WTC11 (cell line): ENCODE data around the gene ANKFN1. TPM values are rescaled to one million over a fixed set of nuclear protein-coding genes. Genes with fewer than 3 reads are reported as not detected.

Experiments used
- ATAC-seq: fragments of 200-7000 bp; cut with Tn5 transposase; 2 replicates; pipeline ENCODE4 v1.10.0; 2021; ENCODE audit warnings: mild to moderate bottlenecking, moderate library complexity
- CTCF ChIA-PET: fragments of 300-600 bp; sonication (Branson Sonifier 250); formaldehyde crosslinking; loops from one replicate; lab custom pipeline; 2021; ENCODE audit warnings: antibody characterized with exemption; lab: Charles Lee
- POLR2A ChIA-PET: fragments of 350-600 bp; sonication (Branson Sonifier 250); formaldehyde crosslinking; loops from one replicate; lab custom pipeline; 2021; ENCODE audit warnings: antibody characterized with exemption; lab: Charles Lee
- DNase-seq: peaks from one replicate; pipeline ENCODE4 v3.0.0; 2021; ENCODE audit warnings: low spot score
- H3K27ac Mint-ChIP-seq: 2 replicates; pipeline ENCODE4 v1.8.0; 2021; ENCODE audit warnings: mixed read lengths
- H3K27me3 Mint-ChIP-seq: 2 replicates; pipeline ENCODE4 v1.8.0; 2021; ENCODE audit warnings: low read depth, mild to moderate bottlenecking, moderate library complexity, mixed read lengths
- H3K36me3 Mint-ChIP-seq: 2 replicates; pipeline ENCODE4 v1.8.0; 2021; ENCODE audit warnings: mixed read lengths
- H3K4me1 Mint-ChIP-seq: 2 replicates; pipeline ENCODE4 v1.8.0; 2022; ENCODE audit warnings: mixed read lengths
- H3K4me3 Mint-ChIP-seq: 2 replicates; pipeline ENCODE4 v1.8.0; 2021; ENCODE audit warnings: mild to moderate bottlenecking, moderate library complexity, mixed read lengths
- H3K9me3 Mint-ChIP-seq: 2 replicates; pipeline ENCODE4 v1.8.0; 2021; ENCODE audit warnings: mixed read lengths
- ATF2 ChIP-seq: sonication (generic); formaldehyde crosslinking; IDR thresholded peaks from 2 replicates; pipeline ENCODE4 v1.8.1; 2022; ENCODE audit warnings: low read depth, missing genetic modification reagents, borderline replicate concordance
- CREM ChIP-seq: sonication (generic); formaldehyde crosslinking; IDR thresholded peaks from 2 replicates; pipeline ENCODE4 v1.8.1; 2022; ENCODE audit warnings: mild to moderate bottlenecking, missing genetic modification reagents, moderate library complexity
- E2F4 ChIP-seq: sonication (generic); formaldehyde crosslinking; IDR thresholded peaks from 2 replicates; pipeline ENCODE4 v1.8.1; 2022; ENCODE audit warnings: low read depth, mild to moderate bottlenecking, moderate library complexity, missing genetic modification reagents, borderline replicate concordance
- E2F5 ChIP-seq: sonication (generic); formaldehyde crosslinking; IDR thresholded peaks from 2 replicates; pipeline ENCODE4 v1.8.1; 2022; ENCODE audit warnings: mild to moderate bottlenecking, moderate library complexity, missing genetic modification reagents
- EMX1 ChIP-seq: fragments of 250-450 bp; sonication (Bioruptor Pico); IDR thresholded peaks from 2 replicates; pipeline ENCODE4 v1.8.0; 2021; ENCODE audit warnings: mild to moderate bottlenecking
- FOXJ3 ChIP-seq: sonication (generic); formaldehyde crosslinking; IDR thresholded peaks from 2 replicates; pipeline ENCODE4 v1.9.0; 2021; ENCODE audit warnings: missing genetic modification reagents, mild to moderate bottlenecking, borderline replicate concordance
- FOXK1 ChIP-seq: sonication (generic); formaldehyde crosslinking; IDR thresholded peaks from 2 replicates; pipeline ENCODE4 v1.8.0; 2022; ENCODE audit warnings: mild to moderate bottlenecking, moderate library complexity, missing genetic modification reagents
- FOXP1 ChIP-seq: sonication (generic); formaldehyde crosslinking; IDR thresholded peaks from 2 replicates; pipeline ENCODE4 v1.8.0; 2022; ENCODE audit warnings: missing genetic modification reagents, mild to moderate bottlenecking, moderate library complexity, borderline replicate concordance
- GRHL2 ChIP-seq: fragments of 250-450 bp; sonication (Bioruptor Pico); IDR thresholded peaks from 2 replicates; pipeline ENCODE4 v1.8.0; 2022; ENCODE audit warnings: mild to moderate bottlenecking, moderate library complexity; ENCODE audit not compliant: insufficient replicate concordance, severe bottlenecking
- HMGA2 ChIP-seq: fragments of 250-450 bp; sonication (Bioruptor Pico); IDR thresholded peaks from 2 replicates; pipeline ENCODE4 v1.4.0; 2021; ENCODE audit warnings: mild to moderate bottlenecking, moderate library complexity
- HMGXB4 ChIP-seq: sonication (generic); formaldehyde crosslinking; IDR thresholded peaks from 2 replicates; pipeline ENCODE4 v1.8.1; 2023; ENCODE audit warnings: mild to moderate bottlenecking, moderate library complexity, missing genetic modification reagents
- IRF2 ChIP-seq: sonication (generic); formaldehyde crosslinking; IDR thresholded peaks from 2 replicates; pipeline ENCODE4 v1.8.0; 2022; ENCODE audit warnings: low read depth, missing genetic modification reagents, borderline replicate concordance
- JUN ChIP-seq: sonication (generic); formaldehyde crosslinking; IDR thresholded peaks from 2 replicates; pipeline ENCODE4 v1.8.0; 2023; ENCODE audit warnings: mild to moderate bottlenecking, missing genetic modification reagents
- MAX ChIP-seq: sonication (generic); formaldehyde crosslinking; IDR thresholded peaks from 2 replicates; pipeline ENCODE4 v1.8.0; 2022; ENCODE audit warnings: mild to moderate bottlenecking, missing genetic modification reagents
- MYBL2 ChIP-seq: sonication (generic); formaldehyde crosslinking; IDR thresholded peaks from 2 replicates; pipeline ENCODE4 v1.8.1; 2023; ENCODE audit warnings: mild to moderate bottlenecking, moderate library complexity, missing genetic modification reagents
- NFYB ChIP-seq: sonication (generic); formaldehyde crosslinking; conservative IDR thresholded peaks from 2 replicates; pipeline ENCODE4 v1.8.0; 2022; ENCODE audit warnings: low read depth, missing genetic modification reagents
- NR1H2 ChIP-seq: sonication (generic); formaldehyde crosslinking; IDR thresholded peaks from 2 replicates; pipeline ENCODE4 v1.9.0; 2021; ENCODE audit warnings: mild to moderate bottlenecking, moderate library complexity, missing genetic modification reagents
- NR2C2 ChIP-seq: sonication (generic); formaldehyde crosslinking; IDR thresholded peaks from 2 replicates; pipeline ENCODE4 v1.8.0; 2022; ENCODE audit warnings: mild to moderate bottlenecking, missing genetic modification reagents
- NR3C1 ChIP-seq: sonication (generic); formaldehyde crosslinking; conservative IDR thresholded peaks from 2 replicates; pipeline ENCODE4 v1.8.1; 2023; ENCODE audit warnings: low read depth, mild to moderate bottlenecking, missing genetic modification reagents
- OVOL2 ChIP-seq: fragments of 250-450 bp; sonication (Bioruptor Pico); IDR thresholded peaks from 2 replicates; pipeline ENCODE4 v1.9.0; 2021; ENCODE audit warnings: mild to moderate bottlenecking, borderline replicate concordance
- PREB ChIP-seq: sonication (generic); formaldehyde crosslinking; IDR thresholded peaks from 2 replicates; pipeline ENCODE4 v1.8.1; 2022; ENCODE audit warnings: mild to moderate bottlenecking, missing genetic modification reagents, moderate library complexity, borderline replicate concordance
- RORB ChIP-seq: fragments of 250-450 bp; sonication (Bioruptor Pico); IDR thresholded peaks from 2 replicates; pipeline ENCODE4 v1.9.0; 2021; ENCODE audit warnings: mild to moderate bottlenecking
- TEAD1 ChIP-seq: sonication (generic); formaldehyde crosslinking; IDR thresholded peaks from 2 replicates; pipeline ENCODE4 v1.8.0; 2022; ENCODE audit warnings: mild to moderate bottlenecking, missing genetic modification reagents
- ZBTB21 ChIP-seq: sonication (generic); formaldehyde crosslinking; IDR thresholded peaks from 2 replicates; pipeline ENCODE4 v1.8.1; 2023; ENCODE audit warnings: mild to moderate bottlenecking, missing genetic modification reagents, borderline replicate concordance
- ZBTB43 ChIP-seq: sonication (generic); formaldehyde crosslinking; IDR thresholded peaks from 2 replicates; pipeline ENCODE4 v1.8.1; 2023; ENCODE audit warnings: mild to moderate bottlenecking, missing genetic modification reagents
- ZNF232 ChIP-seq: sonication (generic); formaldehyde crosslinking; IDR thresholded peaks from 2 replicates; pipeline ENCODE4 v1.8.0; 2022; ENCODE audit warnings: mild to moderate bottlenecking, missing genetic modification reagents
- ZNF396 ChIP-seq: fragments of 250-450 bp; sonication (Bioruptor Pico); IDR thresholded peaks from 2 replicates; pipeline ENCODE4 v1.8.0; 2021; ENCODE audit warnings: mild to moderate bottlenecking, moderate library complexity, borderline replicate concordance
- ZSCAN18 ChIP-seq: fragments of 250-450 bp; sonication (Bioruptor Pico); IDR thresholded peaks from 2 replicates; pipeline ENCODE4 v2.1.2; 2022; ENCODE audit warnings: mild to moderate bottlenecking, moderate library complexity
- total RNA-seq: library from RNA; stranded (reverse); gene quantifications from 3 replicates; pipeline ENCODE4 v1.2.3, GENCODE V29; 2021

Gene ANKFN1
- total RNA-seq, 1 experiment from 2014 or later: 0.24 TPM

GRCh38 chr17:56502120-56502654, 348.9 kb downstream of the ANKFN1 start:
- Mint-ChIP-seq H3K36me3 (no peaks in the 10 kb centered on the region), H3K4me3 (no peak overlapping the region), H3K27me3 (no peaks in the 10 kb centered on the region), H3K27ac (no peak overlapping the region), H3K4me1 (no peaks in the 10 kb centered on the region), H3K9me3 (no peaks in the 10 kb centered on the region)
- no peak for TF ChIP-seq ATF2 (CRISPR knock-in tag)
- no peak for TF ChIP-seq FOXP1
- no peak for TF ChIP-seq NFYB (CRISPR knock-in tag)
- no peak for TF ChIP-seq ZNF232
- TF ChIP-seq ZSCAN18 (CRISPR knock-in tag): no peak
- no peak for TF ChIP-seq GRHL2 (CRISPR knock-in tag)
- no peak for TF ChIP-seq NR1H2 (CRISPR knock-in tag)
- TF ChIP-seq NR3C1: no peak
- no peak for TF ChIP-seq NR2C2 (CRISPR knock-in tag)
- TF ChIP-seq RORB (CRISPR knock-in tag): no peak
- no peak for TF ChIP-seq FOXJ3
- no peak for TF ChIP-seq MAX
- no peak for TF ChIP-seq MYBL2 (CRISPR knock-in tag)
- no peak for TF ChIP-seq ZBTB21
- no peak for TF ChIP-seq IRF2 (CRISPR knock-in tag)
- no peak for TF ChIP-seq E2F5 (CRISPR knock-in tag)
- no peak for TF ChIP-seq OVOL2 (CRISPR knock-in tag)
- TF ChIP-seq HMGXB4 (CRISPR knock-in tag): no peak
- DNase-seq (no peak), ATAC-seq (no peak)
- ChIA-PET POLR2A (no interaction called here), CTCF (interaction anchor here (0.6 to 1.9 kb wide), 8 partner anchors 25 to 318 kb away, joined by 3 to 12 read pairs (median 4); partner anchors contain the start of gene NOG)

GRCh38 chr17:56505154-56505756, 352.0 kb downstream of the ANKFN1 start:
- Mint-ChIP-seq H3K4me3 (no peak overlapping the region), H3K27me3 (no peaks in the 10 kb centered on the region), H3K27ac (no peak overlapping the region), H3K36me3 (no peaks in the 10 kb centered on the region), H3K4me1 (no peaks in the 10 kb centered on the region), H3K9me3 (no peaks in the 10 kb centered on the region)
- ChIA-PET CTCF (no interaction called here), POLR2A (no interaction called here)
- no peak for ATAC-seq
- DNase-seq: no peak
- TF ChIP-seq JUN (CRISPR knock-in tag): no peak
- TF ChIP-seq TEAD1 (CRISPR knock-in tag): no peak
- TF ChIP-seq FOXJ3: no peak
- TF ChIP-seq E2F4: no peak
- no peak for TF ChIP-seq CREM
- no peak for TF ChIP-seq PREB (CRISPR knock-in tag)
- no peak for TF ChIP-seq ZBTB43
- no peak for TF ChIP-seq FOXK1 (CRISPR knock-in tag)
- TF ChIP-seq HMGA2 (CRISPR knock-in tag): no peak
- TF ChIP-seq EMX1: no peak
- no peak for TF ChIP-seq ZNF396 (CRISPR knock-in tag)
